Dedifferentiated amniotic fluid mesenchymal stem cell (primary cell): ENCODE data around the gene TRIM7.
"Not testable (repeated sequence)": the region's sequence is repeated elsewhere in the genome, so short reads cannot be mapped to it uniquely, and the experiment has no call there.

Experiments used
- DNase-seq: peaks from one replicate; pipeline ENCODE4 v3.0.0-alpha.2; 2016; ENCODE audit errors: extremely low spot score

The TRIM7 gene

DNA sequence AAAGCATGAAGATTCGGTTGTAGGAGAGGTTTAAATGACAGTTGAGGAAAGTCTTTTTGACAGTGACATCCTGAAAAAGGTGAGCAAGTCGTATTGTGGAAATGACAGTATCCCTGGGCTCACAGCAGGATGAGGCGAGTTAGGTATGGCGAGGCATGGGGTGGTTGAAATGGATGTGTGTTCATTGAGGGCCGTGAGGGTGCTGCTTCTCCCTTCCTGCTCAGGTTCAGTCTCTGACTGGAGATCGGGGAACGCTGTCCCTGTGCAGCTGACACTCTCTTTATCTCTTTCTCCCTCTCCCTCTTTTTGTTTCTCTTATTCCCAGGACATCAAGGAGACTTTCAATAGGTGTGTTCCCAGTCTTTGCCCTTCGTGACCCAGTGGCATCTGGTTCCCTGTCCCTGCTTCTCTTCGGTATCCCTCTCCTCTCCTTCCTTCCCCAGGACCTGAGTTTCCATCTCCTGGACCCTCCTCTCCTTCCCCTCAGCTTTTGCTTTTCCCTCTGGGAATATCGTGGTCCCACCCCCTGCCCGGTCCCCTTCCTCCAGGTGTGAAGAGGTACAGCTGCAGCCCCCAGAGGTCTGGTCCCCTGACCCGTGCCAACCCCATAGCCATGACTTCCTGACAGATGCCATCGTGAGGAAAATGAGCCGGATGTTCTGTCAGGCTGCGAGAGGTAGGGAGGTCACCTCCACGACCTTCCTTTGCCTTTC is 28.2 kb upstream of the TRIM7 start:
- no peak for DNase-seq

DNA sequence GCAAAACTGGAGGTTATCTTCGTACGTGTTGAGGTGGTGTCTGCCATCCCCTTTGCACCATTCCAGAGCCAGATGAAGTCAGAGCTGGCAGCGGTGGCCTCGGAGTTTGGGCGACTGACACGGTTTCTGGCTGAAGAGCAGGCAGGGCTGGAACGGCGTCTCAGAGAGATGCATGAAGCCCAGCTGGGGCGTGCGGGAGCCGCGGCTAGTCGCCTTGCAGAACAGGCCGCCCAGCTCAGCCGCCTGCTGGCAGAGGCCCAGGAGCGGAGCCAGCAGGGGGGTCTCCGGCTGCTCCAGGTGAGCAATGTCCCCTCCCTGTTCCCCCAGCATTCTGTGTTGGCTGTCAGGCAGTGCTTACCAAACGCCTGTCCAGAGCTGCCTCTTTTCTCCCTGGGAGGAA is 27.6 kb upstream of the TRIM7 start:
- no peak for DNase-seq

DNA sequence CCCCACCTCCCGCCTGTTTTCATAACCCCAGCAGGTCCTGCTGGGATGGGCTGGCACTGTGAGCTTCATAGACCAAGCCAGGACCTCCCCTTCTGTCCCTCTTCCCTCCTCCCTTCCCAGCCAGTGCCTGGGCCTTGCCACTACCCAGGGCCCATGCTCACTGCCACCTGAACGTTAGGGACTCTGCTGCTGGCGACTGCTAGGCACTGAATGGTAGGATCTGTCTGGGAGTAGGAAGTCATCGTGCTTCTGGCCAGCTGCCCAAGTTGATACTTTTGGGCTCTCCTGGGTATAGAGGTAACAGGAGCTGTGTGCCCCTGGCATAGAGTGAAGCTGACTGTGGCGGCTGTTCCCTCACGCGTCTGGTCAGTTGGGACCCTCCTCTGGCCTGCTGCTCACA is 26.4 kb upstream of the TRIM7 start:
- DNase-seq, result no peak

DNA sequence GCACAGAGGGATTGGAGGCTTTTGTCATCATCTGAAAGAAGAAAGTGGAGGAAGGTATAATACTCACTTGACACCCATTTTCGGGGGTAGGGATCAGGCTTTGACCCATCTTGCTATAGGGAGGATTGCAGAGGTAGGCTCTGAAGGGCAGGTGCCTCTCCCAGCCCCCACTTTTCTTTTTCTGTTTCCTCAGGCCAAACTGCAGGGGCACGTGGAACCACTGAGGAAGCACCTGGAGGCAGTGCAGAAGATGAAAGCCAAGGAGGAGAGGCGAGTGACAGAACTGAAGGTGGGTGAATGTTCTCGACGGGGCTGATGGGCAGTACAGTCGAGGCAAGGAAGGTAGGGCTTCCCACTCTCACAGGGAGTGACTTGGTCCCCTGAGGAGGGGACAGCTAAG is 25.6 kb upstream of the TRIM7 start:
- DNase-seq, result no peak

GRCh38 chr5:181229996-181230395 is 25.0 kb upstream of the TRIM7 start:
- DNase-seq, result no peak

- DNase-seq, result no peak
Observed at GRCh38 chr5:181224390-181225229, 19.6 kb upstream of the TRIM7 start.

DNA sequence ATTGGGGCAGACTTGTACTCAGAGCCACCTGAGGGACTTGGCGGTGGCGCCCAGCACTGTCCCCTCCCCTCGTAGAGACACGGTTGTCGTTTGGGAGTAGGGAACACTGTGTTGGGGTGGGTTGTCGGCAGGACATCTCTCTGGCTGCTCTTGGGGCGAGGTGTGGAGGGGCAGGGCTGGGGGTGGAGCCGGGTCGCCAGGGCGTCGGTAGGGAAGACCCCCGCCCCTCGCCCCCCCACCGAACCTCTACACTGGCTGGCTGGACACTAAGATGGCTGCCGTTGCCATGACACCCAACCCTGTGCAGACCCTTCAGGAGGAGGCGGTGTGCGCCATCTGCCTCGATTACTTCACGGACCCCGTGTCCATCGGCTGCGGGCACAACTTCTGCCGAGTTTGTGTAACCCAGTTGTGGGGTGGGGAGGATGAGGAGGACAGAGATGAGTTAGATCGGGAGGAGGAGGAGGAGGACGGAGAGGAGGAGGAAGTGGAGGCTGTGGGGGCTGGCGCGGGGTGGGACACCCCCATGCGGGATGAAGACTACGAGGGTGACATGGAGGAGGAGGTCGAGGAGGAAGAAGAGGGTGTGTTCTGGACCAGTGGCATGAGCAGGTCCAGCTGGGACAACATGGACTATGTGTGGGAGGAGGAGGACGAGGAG is 18.9 kb upstream of the TRIM7 start:
- no peak for DNase-seq

GRCh38 chr5:181223058-181223728 is 18.2 kb upstream of the TRIM7 start, which contains the start of gene TRIM41:
TRIM41 (plus strand) TSS chr5:181223281; CDS start chr5:181224000, 719 bp downstream.
- DNase-seq, result peak; percentile 95

GRCh38 chr5:181222630-181223057 is 17.6 kb upstream of the TRIM7 start:
- DNase-seq, result no peak

- DNase-seq, result peak; percentile 93
Observed at GRCh38 chr5:181221792-181222629, 17.0 kb upstream of the TRIM7 start.

- DNase-seq, result no peak
Observed at GRCh38 chr5:181221105-181221791, 16.3 kb upstream of the TRIM7 start.

DNA sequence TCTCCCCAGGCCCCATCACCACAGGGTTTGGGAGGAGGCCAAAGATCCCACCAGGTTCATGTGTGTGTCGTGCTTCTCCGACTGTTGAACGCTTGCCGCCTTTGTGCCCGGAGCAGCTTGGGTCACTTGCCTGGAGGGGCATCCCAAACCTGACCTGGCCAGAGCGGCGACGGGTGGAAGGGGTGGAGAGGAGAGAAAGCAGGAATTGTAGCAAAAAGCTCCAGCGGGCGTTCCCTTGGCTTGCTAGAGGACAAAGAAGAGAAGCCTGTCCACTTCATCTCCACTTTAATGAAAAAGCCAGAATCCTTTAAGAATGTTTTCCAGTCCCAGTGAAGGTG is 15.2 kb upstream of the TRIM7 start:
- DNase-seq, result no peak

DNA sequence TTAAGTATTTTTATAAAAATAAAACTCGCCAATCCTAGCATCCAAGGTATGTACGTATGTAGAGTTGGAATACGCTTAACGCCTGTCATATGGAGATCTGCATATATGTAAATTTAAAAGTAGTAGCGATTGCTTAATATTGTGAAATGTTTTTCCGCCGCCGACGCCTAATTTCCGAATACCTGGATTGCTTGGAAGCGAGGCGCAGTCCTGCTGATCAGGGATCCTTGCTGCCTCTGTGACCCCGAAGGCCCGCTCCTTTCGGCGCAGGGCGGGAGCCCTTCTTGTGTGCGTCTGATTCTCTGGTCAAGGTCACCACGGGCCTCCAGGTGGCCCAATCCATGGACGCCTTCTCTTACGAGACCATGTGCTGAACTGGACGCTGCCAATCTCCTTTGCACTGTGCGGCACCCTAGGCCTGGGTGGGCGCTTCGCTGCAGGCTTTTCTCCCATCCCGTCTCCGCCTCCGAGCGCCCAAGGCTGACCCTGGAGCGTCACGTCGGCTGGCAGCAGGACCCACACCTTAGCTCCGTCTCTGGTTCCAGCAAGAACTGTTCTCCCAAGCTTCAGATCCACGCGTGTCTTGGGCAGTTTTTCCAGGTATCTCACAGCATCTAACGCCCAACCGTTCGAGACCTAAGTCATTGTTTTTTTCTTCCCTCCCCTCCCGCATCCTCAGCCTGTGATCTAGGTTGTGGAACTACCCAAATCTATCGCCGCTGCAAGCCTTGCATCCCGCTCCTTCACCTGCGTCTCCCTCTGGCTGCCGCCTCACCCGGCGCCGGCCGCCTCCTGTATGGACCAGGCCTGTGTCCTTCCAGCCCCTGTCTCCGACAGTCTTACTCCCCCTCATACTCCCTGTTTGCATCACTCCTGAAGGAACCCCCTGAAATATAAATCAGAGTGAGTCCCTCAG is 14.5 kb upstream of the TRIM7 start:
- DNase-seq, result no peak

- no peak for DNase-seq
Observed at GRCh38 chr5:181218795-181219124, 13.8 kb upstream of the TRIM7 start.

GRCh38 chr5:181217803-181218062 is 12.7 kb upstream of the TRIM7 start:
- no peak for DNase-seq

- DNase-seq, result no peak
Observed at GRCh38 chr5:181217111-181217802, 12.3 kb upstream of the TRIM7 start.

DNA sequence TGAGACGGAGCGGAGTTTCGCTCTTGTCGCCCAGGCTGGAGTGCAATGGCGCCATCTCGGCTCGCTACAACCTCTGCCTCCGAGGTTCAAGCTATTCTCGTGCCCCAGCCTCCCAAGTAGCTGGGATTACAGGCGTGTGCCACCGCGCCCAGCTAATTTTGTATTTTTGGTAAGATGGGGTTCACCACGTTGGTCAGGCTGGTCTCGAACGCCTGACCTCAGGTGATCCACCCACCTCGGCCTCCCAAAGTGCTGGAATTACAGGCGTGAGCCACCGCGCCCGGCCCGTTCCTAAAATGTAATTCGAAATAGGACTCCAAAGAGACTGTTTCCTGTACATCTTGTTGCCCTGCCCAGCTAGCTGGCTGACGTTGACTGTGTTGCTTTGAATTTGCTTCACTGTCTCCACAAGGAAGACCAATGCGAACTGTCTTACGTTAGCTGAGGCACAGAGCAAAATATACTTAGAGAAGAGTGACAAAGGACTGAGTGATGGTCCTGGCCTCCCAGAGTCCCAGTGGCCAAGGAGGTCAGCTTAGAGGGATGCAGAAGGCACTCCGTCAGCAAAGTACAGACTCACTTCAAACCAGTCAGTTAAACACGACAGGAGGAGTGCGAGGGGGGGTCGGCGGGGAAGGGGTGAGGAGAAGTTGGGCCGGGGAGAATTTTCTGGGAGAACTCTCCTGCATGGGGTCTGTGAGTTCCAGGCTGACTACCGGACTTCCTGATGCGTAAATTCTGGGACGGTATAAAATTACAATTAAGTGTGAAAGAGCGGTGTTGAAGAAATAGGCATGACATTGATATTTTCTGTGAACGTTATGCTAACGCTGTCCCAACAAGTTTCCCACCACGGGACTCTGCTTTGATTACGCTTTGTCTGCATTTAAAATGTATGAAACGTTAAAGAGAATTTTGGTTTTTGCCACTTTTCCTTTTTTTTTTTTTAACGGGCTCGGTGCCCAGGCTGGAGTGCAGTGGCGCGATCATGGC is 11.3 kb upstream of the TRIM7 start:
- no peak for DNase-seq

GRCh38 chr5:181214249-181214648 is 9.3 kb upstream of the TRIM7 start:
- not testable (repeated sequence) for DNase-seq
